Karpas-422 (cell line): ENCODE data around the gene KSR1. TPM values are rescaled to one million over a fixed set of nuclear protein-coding genes. Genes with fewer than 3 reads are reported as not detected.

Experiments
- DNase-seq: peaks from one replicate; pipeline ENCODE4 v3.0.0-alpha.2; 2015
- H2AFZ ChIP-seq: fragments of 200-600 bp; sonication (generic); 2 replicates; pipeline ENCODE4 v1.6.1; 2014; ENCODE audit warnings: antibody characterized with exemption, low read length, mixed read lengths
- H3K27ac ChIP-seq: fragments of 200-600 bp; sonication (generic); 2 replicates; pipeline ENCODE4 v1.5.1; 2014; ENCODE audit warnings: mild to moderate bottlenecking, low read length, moderate library complexity
- H3K27me3 ChIP-seq: fragments of 200-600 bp; sonication (generic); 2 replicates; pipeline ENCODE4 v1.6.1; 2014; ENCODE audit warnings: low read length, mixed read lengths
- H3K36me3 ChIP-seq: fragments of 200-600 bp; sonication (generic); 2 replicates; pipeline ENCODE4 v1.6.1; 2014; ENCODE audit warnings: low read length, mixed read lengths; ENCODE audit not compliant: insufficient read depth
- H3K4me1 ChIP-seq: fragments of 200-600 bp; sonication (generic); 2 replicates; pipeline ENCODE4 v1.6.1; 2014; ENCODE audit warnings: mild to moderate bottlenecking, low read length, mixed read lengths
- H3K4me2 ChIP-seq: fragments of 200-600 bp; sonication (generic); 2 replicates; pipeline ENCODE4 v1.6.1; 2014; ENCODE audit warnings: low read length, low read depth, mild to moderate bottlenecking; ENCODE audit not compliant: poor library complexity, severe bottlenecking
- H3K4me3 ChIP-seq: fragments of 200-600 bp; sonication (generic); 2 replicates; pipeline ENCODE4 v1.5.1; 2014; ENCODE audit warnings: mild to moderate bottlenecking, antibody characterized with exemption, low read length, mixed read lengths
- H3K79me2 ChIP-seq: fragments of 200-600 bp; sonication (generic); 2 replicates; pipeline ENCODE4 v1.6.1; 2014; ENCODE audit warnings: mild to moderate bottlenecking, low read length, mixed read lengths
- H3K9ac ChIP-seq: fragments of 200-600 bp; sonication (generic); 2 replicates; pipeline ENCODE4 v1.6.0; 2014; ENCODE audit warnings: low read length
- H3K9me2 ChIP-seq: fragments of 200-600 bp; sonication (generic), shearing (Covaris generic); replicated peaks from 2 replicates; pipeline ENCODE4 v1.6.0; 2014; ENCODE audit warnings: mild to moderate bottlenecking, low read length, moderate library complexity; ENCODE audit not compliant: insufficient read depth
- H3K9me3 ChIP-seq: fragments of 300-700, 200-600 bp; sonication (generic); 2 replicates; pipeline ENCODE4 v1.6.1; 2014; ENCODE audit warnings: low read length, mixed read lengths
- H4K20me1 ChIP-seq: fragments of 200-600 bp; sonication (generic); 2 replicates; pipeline ENCODE4 v1.6.1; 2014; ENCODE audit warnings: mild to moderate bottlenecking, antibody characterized with exemption, low read length, low read depth; ENCODE audit not compliant: insufficient read depth
- total RNA-seq: library from RNA; depleted of rRNA; stranded (reverse); fragments of >200 nt; shearing (Covaris generic); gene quantifications from 2 replicates; pipeline ENCODE4 v1.2.3, GENCODE V29; 2014; ENCODE audit warnings: low replicate concordance

Gene KSR1
- total RNA-seq, 1 experiment from 2014 or later = 0.52 TPM

DNA sequence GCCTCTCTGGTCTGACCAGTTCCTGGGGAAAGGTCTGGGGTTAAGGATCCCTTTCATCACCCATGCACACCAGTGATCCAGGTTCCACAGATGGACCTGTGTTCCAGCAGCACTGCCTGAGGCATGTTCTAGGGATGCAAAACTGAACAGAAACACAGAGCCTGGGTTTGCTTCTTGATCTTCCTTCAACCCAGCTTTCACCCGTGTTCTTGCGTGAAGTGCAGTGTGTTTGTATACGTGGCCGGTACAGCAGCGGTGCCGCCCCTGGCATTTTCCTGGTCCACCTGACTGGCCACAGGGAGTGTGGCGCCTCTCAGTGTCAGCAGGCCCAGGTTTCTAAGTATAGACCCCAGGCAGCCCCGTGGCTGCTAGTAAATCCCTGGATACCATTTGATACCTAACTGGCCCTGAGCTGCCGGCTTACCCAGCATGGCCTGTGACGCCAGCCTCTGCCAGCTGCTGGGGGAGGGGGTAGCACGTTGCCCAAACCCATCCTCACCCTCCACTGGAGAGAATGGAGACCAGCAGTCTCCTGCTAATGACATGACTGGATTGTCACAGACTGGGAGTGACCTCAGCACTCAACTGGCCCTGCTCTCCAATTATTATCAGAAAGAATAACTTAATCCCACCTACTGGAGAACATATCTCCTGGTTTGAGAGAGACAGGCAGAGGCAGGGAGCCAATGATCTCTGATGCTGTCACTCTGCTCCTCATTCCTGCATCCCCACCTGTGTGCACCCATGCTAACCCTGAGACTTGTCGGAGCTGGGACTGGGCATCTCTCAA, 115.5 kb downstream of the KSR1 start:
- H2AFZ ChIP-seq = no peak overlapping the region

DNA sequence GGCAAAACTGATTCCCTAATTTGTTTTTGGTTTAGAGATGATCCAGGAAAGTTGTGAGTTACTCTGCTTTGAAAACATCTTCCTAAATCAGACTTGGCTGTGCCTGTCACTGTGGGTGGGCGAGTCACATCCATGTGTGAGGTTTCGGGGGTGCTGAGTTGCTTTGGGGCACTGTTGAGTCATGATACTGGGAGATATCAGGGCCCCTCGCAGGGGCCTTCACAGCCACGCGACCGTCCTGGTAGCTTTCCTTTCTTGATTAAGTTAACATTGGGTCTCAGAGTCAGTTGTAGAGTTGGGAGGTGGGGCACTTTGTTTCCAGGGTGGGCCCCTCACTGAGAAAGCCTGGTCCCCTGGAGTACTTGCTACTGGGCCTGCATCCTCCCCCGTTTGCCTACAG, 116.4 kb downstream of the KSR1 start:
- Histone ChIP-seq H2AFZ (no peak overlapping the region), H3K27ac (no peak overlapping the region), H3K79me2 (no peaks in the 10 kb centered on the region), H3K27me3 (no peaks in the 10 kb centered on the region), H3K4me3 (no peak overlapping the region), H3K9me2 (no peaks in the 10 kb centered on the region), H3K9me3 (no peaks in the 10 kb centered on the region), H4K20me1 (no peaks in the 10 kb centered on the region), H3K9ac (no peak overlapping the region), H3K4me1 (no peaks in the 10 kb centered on the region), H3K4me2 (no peak overlapping the region), H3K36me3 (no peaks in the 10 kb centered on the region)
- no peak for DNase-seq

More for the DNA sequence above, 115.5 kb downstream of the KSR1 start:
- Histone ChIP-seq H3K9me2 (no peaks in the 10 kb centered on the region), H3K27me3 (no peaks in the 10 kb centered on the region), H3K4me3 (no peak overlapping the region), H3K36me3 (no peaks in the 10 kb centered on the region), H3K4me2 (no peak overlapping the region), H4K20me1 (no peaks in the 10 kb centered on the region), H3K27ac (no peak overlapping the region), H3K9me3 (no peaks in the 10 kb centered on the region), H3K4me1 (no peaks in the 10 kb centered on the region), H3K79me2 (no peaks in the 10 kb centered on the region), H3K9ac (no peak overlapping the region)
- DNase-seq = no peak

DNA sequence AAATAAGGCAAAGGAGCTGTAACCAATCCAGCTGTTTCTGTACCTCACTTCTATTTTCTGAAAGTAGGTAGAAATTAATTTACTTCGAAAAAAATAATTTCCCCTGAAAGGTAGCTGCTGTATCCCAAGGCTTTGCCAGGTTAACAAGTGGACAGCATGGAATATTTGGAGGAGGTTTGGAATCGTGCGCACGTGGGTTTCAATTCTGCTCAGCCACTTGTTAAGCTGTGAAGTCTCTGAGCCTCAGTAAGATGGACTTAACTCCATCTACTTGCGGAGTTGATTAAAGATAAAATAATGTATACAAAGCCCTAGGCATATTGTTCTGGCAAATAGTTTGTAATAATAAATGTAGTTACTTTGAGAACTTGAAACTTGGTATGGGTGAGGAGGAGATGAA, 117.3 kb downstream of the KSR1 start:
- H3K9me3 ChIP-seq = no peaks in the 10 kb centered on the region
- H3K79me2 ChIP-seq = no peaks in the 10 kb centered on the region
- no peaks in the 10 kb centered on the region for H4K20me1 ChIP-seq
- no peak overlapping the region for H3K4me3 ChIP-seq
- H2AFZ ChIP-seq = no peak overlapping the region
- no peaks in the 10 kb centered on the region for H3K36me3 ChIP-seq
- H3K9ac ChIP-seq = no peak overlapping the region
- no peaks in the 10 kb centered on the region for H3K9me2 ChIP-seq
- DNase-seq = no peak
- no peaks in the 10 kb centered on the region for H3K4me1 ChIP-seq
- no peaks in the 10 kb centered on the region for H3K27me3 ChIP-seq
- H3K27ac ChIP-seq = no peak overlapping the region
- H3K4me2 ChIP-seq = no peak overlapping the region

DNA sequence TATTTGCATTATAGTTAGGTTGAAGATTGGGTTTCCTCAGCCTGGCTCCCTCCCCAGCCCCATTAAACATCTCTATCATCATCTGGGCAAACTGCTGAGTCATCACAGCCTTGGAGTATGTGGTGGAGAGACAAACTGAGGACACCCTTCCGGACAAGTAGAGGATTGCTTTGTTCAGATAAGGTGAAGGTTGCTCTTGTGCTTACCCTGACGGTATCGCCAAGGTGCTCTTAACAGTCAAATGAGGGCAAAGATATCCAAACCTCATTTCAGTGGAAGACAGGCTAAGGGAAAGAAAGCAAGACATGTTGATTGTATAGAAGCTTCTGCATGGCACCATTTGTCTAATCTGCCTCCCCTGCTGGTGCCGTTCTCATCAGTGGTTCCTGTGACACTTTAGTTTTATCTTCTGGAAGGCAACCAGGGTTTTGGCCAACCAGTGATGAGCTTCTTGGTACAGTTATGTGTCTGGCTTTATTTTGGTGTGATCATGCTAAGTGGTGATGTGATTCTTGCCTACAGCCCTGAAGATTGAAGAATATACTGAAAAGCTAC, 117.8 kb downstream of the KSR1 start:
- Histone ChIP-seq H4K20me1 (no peaks in the 10 kb centered on the region), H3K4me1 (no peaks in the 10 kb centered on the region), H3K79me2 (no peaks in the 10 kb centered on the region), H3K4me3 (no peak overlapping the region), H3K36me3 (no peaks in the 10 kb centered on the region), H3K27ac (no peak overlapping the region), H3K9me2 (no peaks in the 10 kb centered on the region), H3K27me3 (no peaks in the 10 kb centered on the region), H3K9me3 (no peaks in the 10 kb centered on the region), H3K9ac (no peak overlapping the region), H3K4me2 (no peak overlapping the region), H2AFZ (no peak overlapping the region)
- no peak for DNase-seq

DNA sequence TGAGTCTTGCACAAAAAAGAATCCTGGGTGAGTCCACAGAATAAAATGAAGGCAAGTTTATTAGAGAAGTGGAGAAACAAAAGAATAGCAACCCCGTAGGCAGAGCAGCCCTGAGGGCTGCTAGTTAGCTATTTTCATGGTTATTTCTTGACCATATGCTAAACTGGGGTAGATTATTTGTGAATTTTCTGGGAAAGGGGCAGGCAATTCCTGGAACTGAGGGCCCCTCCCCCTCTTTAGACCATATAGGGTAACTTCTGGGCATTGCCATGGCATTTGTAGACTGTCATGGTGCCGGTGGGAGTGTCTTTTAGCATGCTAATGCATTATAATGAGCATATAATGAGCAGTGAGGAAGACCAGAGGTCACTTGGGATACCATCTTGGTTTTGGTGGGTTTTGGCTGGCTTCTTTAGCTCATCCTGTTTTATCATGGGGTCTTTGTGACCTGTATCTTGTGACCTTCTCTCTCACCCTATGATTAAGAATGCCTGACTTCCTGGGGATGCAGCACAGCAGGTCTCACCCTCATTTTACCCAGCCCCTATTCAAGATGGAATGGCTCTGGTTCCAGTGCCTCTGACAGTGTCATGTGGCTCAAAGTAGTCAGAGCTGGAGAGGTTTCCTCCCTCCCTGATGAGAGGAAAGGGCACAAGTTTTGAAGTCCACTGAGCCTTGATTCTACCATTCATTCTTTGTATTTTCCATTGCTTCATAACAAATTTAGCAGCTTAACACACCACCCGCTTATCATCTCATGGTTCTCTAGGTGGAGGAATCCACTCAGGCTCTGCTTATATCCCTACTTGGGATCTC, 119.1 kb downstream of the KSR1 start:
- H3K4me2 ChIP-seq = no peak overlapping the region
- no peaks in the 10 kb centered on the region for H3K79me2 ChIP-seq
- no peak overlapping the region for H3K4me3 ChIP-seq
- no peaks in the 10 kb centered on the region for H3K27me3 ChIP-seq
- DNase-seq = no peak
- no peaks in the 10 kb centered on the region for H3K9me2 ChIP-seq
- no peaks in the 10 kb centered on the region for H4K20me1 ChIP-seq
- H3K36me3 ChIP-seq = no peaks in the 10 kb centered on the region
- H3K9ac ChIP-seq = no peak overlapping the region
- H2AFZ ChIP-seq = no peak overlapping the region
- H3K9me3 ChIP-seq = no peaks in the 10 kb centered on the region
- no peaks in the 10 kb centered on the region for H3K4me1 ChIP-seq
- H3K27ac ChIP-seq = no peak overlapping the region

DNA sequence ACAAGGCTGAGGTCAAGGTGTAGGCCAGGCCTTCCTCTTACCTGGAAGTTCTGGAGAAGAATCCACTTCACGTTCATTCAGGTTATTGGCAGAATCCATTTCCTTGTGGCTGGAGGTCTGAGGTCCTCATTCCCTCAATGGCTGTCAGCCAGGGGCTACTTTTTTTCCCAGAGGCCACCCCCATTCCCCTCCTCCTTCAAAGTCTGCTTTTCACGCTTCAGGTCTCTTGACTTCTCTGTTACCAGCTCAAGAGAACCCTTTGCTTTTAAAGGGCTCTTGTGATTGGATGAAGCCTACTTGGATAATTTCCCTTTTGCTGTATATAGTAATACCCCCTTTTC, 119.6 kb downstream of the KSR1 start:
- Histone ChIP-seq H3K9ac (no peak overlapping the region), H3K4me1 (no peaks in the 10 kb centered on the region), H3K9me3 (no peaks in the 10 kb centered on the region), H3K79me2 (no peaks in the 10 kb centered on the region), H2AFZ (no peak overlapping the region), H3K4me2 (no peak overlapping the region), H4K20me1 (no peaks in the 10 kb centered on the region), H3K27me3 (no peaks in the 10 kb centered on the region), H3K9me2 (no peaks in the 10 kb centered on the region), H3K36me3 (no peaks in the 10 kb centered on the region), H3K27ac (no peak overlapping the region), H3K4me3 (no peak overlapping the region)
- DNase-seq = no peak

DNA sequence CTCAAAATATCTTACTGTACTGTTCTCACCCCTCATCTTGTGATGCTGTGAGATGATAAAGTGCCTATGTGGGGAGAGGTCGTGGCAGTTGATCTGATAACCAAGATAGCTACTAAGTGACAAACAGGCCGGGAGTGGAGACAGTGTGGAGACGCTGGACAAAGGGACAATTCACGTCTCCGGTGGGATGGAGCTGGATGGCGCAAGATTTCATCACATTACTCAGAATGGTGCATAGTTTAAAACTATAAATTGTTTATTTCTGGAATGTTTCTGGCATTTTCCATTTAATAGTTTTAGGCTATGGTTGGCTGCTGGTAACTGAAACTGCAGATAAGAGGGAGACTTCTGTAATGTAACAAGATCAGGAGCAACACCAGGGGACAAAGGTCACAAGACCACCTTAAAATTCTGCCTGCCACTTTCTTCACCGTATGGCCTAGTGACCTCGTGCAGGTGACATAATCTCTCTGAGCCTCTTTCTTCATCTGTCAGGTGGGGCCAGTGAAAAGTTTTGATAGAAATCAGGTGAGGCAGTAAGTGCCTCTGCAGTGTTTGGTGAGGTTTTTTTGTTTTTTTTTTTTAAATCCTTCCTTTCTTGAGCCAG, 120.3 kb downstream of the KSR1 start:
- DNase-seq = no peak
- Histone ChIP-seq H3K9me2 (no peaks in the 10 kb centered on the region), H3K79me2 (no peaks in the 10 kb centered on the region), H3K27me3 (no peaks in the 10 kb centered on the region), H3K4me1 (no peaks in the 10 kb centered on the region), H3K9ac (no peak overlapping the region), H3K9me3 (no peaks in the 10 kb centered on the region), H4K20me1 (no peaks in the 10 kb centered on the region), H3K36me3 (no peaks in the 10 kb centered on the region), H3K27ac (no peak overlapping the region), H3K4me3 (no peak overlapping the region), H2AFZ (no peak overlapping the region), H3K4me2 (no peak overlapping the region)

DNA sequence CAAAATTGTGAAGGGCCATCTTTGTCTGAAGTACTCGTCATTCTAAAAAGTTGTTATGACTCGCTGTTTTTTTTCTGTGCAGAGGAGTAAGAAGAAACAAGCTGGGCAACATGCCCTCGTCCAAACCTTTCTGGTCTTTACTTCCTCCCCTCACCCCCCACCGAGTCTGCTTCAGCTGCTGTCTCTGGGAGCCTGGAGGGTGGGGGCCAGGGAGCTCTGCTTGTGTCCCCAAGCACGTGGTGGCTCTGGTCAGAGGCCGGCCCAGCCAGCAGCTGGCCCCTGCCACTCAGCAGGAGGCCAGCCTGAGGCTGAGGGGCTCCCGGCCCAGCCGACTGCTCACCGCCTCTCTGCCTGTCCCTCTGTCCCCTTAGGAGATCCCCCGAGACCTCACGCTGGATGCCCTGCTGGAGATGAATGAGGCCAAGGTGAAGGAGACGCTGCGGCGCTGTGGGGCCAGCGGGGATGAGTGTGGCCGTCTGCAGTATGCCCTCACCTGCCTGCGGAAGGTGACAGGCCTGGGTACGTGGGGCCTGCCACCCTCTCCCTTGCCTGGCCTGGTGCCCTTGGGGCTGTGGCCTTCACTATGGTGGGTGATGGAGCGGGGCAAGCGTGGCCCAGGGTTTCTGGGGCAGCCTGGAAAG, 121.0 kb downstream of the KSR1 start:
- H3K9ac ChIP-seq = no peak overlapping the region
- H3K4me1 ChIP-seq = no peaks in the 10 kb centered on the region
- H3K4me2 ChIP-seq = no peak overlapping the region
- no peak overlapping the region for H3K27ac ChIP-seq
- no peaks in the 10 kb centered on the region for H3K79me2 ChIP-seq
- H2AFZ ChIP-seq = no peak overlapping the region
- H3K9me3 ChIP-seq = no peaks in the 10 kb centered on the region
- DNase-seq = no peak
- H3K36me3 ChIP-seq = no peaks in the 10 kb centered on the region
- no peaks in the 10 kb centered on the region for H3K9me2 ChIP-seq
- H3K4me3 ChIP-seq = no peak overlapping the region
- no peaks in the 10 kb centered on the region for H4K20me1 ChIP-seq
- H3K27me3 ChIP-seq = no peaks in the 10 kb centered on the region
